CD4-positive, alpha-beta memory T cell (primary cell): Measurements from ENCODE around the gene TUBG1. TPM values are rescaled to one million over a fixed set of nuclear protein-coding genes. Genes with fewer than 3 reads are reported as not detected.
"Not testable (repeated sequence)": the region's sequence is repeated elsewhere in the genome, so short reads cannot be mapped to it uniquely, and the experiment has no call there.

Source experiments
- CTCF ChIA-PET: fragments of 350-600 bp; sonication (Branson Sonifier 250); formaldehyde crosslinking; loops from one replicate; lab custom pipeline; 2021; ENCODE audit warnings: inconsistent platforms; ENCODE audit not compliant: partially characterized antibody; lab: Charles Lee
- POLR2A ChIA-PET: fragments of 350-600 bp; sonication (Branson Sonifier 250); formaldehyde crosslinking; loops from one replicate; lab custom pipeline; 2021; ENCODE audit not compliant: partially characterized antibody; lab: Charles Lee
- DNase-seq, 5 donors: peaks; one replicate each; pipeline versions ENCODE4 v3.0.0 to v3.0.0-alpha.2; 2020 to 2022; ENCODE audit warnings: mixed read lengths in 1 of 5
- H3K27ac ChIP-seq: one replicate; pipeline ENCODE4 v1.7.0; 2013; ENCODE audit warnings: low read depth, low read length
- H3K27me3 ChIP-seq: 2 replicates; pipeline ENCODE4 v1.7.0; 2013; ENCODE audit warnings: mild to moderate bottlenecking, low read length, moderate library complexity; ENCODE audit not compliant: insufficient read depth
- H3K36me3 ChIP-seq: 2 replicates; pipeline ENCODE4 v1.7.0; 2013; ENCODE audit warnings: mild to moderate bottlenecking, low read length, moderate library complexity; ENCODE audit not compliant: insufficient read depth
- H3K4me1 ChIP-seq: 2 replicates; pipeline ENCODE4 v1.7.0; 2013; ENCODE audit warnings: mild to moderate bottlenecking, low read length, moderate library complexity; ENCODE audit not compliant: insufficient read depth
- H3K4me3 ChIP-seq, 2 donors: one replicate each; pipeline ENCODE4 v1.7.0; 2013; ENCODE audit warnings: low read length in 2 of 2, mild to moderate bottlenecking in 1 of 2
- H3K9me3 ChIP-seq, 2 donors: one replicate each; pipeline ENCODE4 v1.7.0; 2013; ENCODE audit warnings: low read length in 2 of 2, control low read depth in 1 of 2; ENCODE audit not compliant: control insufficient read depth in 1 of 2
- H3K27ac Mint-ChIP-seq, 7 donors: one replicate each; pipeline ENCODE4 v1.8.0; 2020 to 2021; ENCODE audit warnings: mixed read lengths in 7 of 7, mild to moderate bottlenecking in 6 of 7, inconsistent platforms in 3 of 7, moderate library complexity in 3 of 7
- H3K27me3 Mint-ChIP-seq, 2 donors: one replicate each; pipeline ENCODE4 v1.8.0; 2020 to 2021; ENCODE audit warnings: mixed read lengths in 2 of 2
- H3K36me3 Mint-ChIP-seq, 2 donors: one replicate each; pipeline ENCODE4 v1.8.0; 2020 to 2021; ENCODE audit warnings: mixed read lengths in 2 of 2, inconsistent platforms in 1 of 2, mild to moderate bottlenecking in 1 of 2
- H3K4me1 Mint-ChIP-seq, 4 donors: one replicate each; pipeline ENCODE4 v1.8.0; 2020 to 2021; ENCODE audit warnings: mixed read lengths in 4 of 4, mild to moderate bottlenecking in 1 of 4
- H3K4me3 Mint-ChIP-seq, 8 donors: one replicate each; pipeline ENCODE4 v1.8.0; 2020 to 2021; ENCODE audit warnings: mixed read lengths in 8 of 8, mild to moderate bottlenecking in 7 of 8, moderate library complexity in 6 of 8, inconsistent platforms in 3 of 8
- H3K9me3 Mint-ChIP-seq, 8 donors: one replicate each; pipeline ENCODE4 v1.8.0; 2020 to 2021; ENCODE audit warnings: mixed read lengths in 8 of 8, mild to moderate bottlenecking in 5 of 8, inconsistent platforms in 3 of 8, moderate library complexity in 1 of 8
- intact Hi-C: fragments of 100-400 bp; cut with micrococcal nuclease; formaldehyde crosslinking; loops from one replicate; pipeline ENCODE4 v1.15.1; 2023
- polyA plus RNA-seq, 2 donors: library from polyadenylated mRNA; unstranded; fragments of 300-500 nt; fragmentation: Illumina TruSeq; gene quantifications; one replicate each; pipeline ENCODE4 v1.2.3, GENCODE V29; 2021
- total RNA-seq, 2 experiments: library from RNA; stranded (reverse); gene quantifications; one replicate each; pipeline ENCODE4 v1.2.3, GENCODE V29; 2021

The TUBG1 gene
- total and polyA plus RNA-seq, 4 experiments from 2014 or later, result 6.4 to 16.5 (median 13.2) TPM

GRCh38 chr17:42617956-42618431, 8.5 kb downstream of the TUBG1 start:
- ChIA-PET CTCF (interaction anchor here (0.9 to 1.0 kb wide), 2 partner anchors 11 to 34 kb away, joined by 3 read pairs; no protein-coding TSS in a partner anchor), POLR2A (interaction anchor here (1.0 kb wide), 1 partner anchor 8 kb away, joined by 4 read pairs; the partner anchor contains the start of genes RETREG3 and TUBG1)
- Mint-ChIP-seq H3K27me3 (no peaks in the 10 kb centered on the region), H3K9me3 (no peaks in the 10 kb centered on the region), H3K4me3 (no peak overlapping the region), H3K36me3 (peaks cover 20% of the 10 kb centered on the region in 2 donors), H3K27ac (peak overlapping the region in 2 of 7 donors; percentile 32 to 53), H3K4me1 (peaks cover 0 to 9% (median 0%) of the 10 kb centered on the region in 4 donors)
- Histone ChIP-seq H3K27me3 (no peaks in the 10 kb centered on the region), H3K4me1 (no peaks in the 10 kb centered on the region), H3K36me3 (peaks cover 11% of the 10 kb centered on the region), H3K4me3 (no peak overlapping the region), H3K9me3 (no peaks in the 10 kb centered on the region), H3K27ac (no peak overlapping the region)
- intact Hi-C loops, result no loop called here
- DNase-seq, result no peak

GRCh38 chr17:42618442-42619150, 9.1 kb downstream of the TUBG1 start:
- POLR2A ChIA-PET, result interaction anchor here (1.0 kb wide), 1 partner anchor 9 kb away, joined by 4 read pairs; the partner anchor contains the start of genes RETREG3 and TUBG1
- peaks cover 17 to 18% of the 10 kb centered on the region in 2 donors for H3K36me3 Mint-ChIP-seq
- peaks cover 0 to 9% (median 0%) of the 10 kb centered on the region in 4 donors for H3K4me1 Mint-ChIP-seq
- Histone ChIP-seq H3K4me3 (no peak overlapping the region), H3K27ac (no peak overlapping the region), H3K27me3 (no peaks in the 10 kb centered on the region), H3K9me3 (no peaks in the 10 kb centered on the region), H3K36me3 (peaks cover 11% of the 10 kb centered on the region), H3K4me1 (no peaks in the 10 kb centered on the region)
- intact Hi-C loops, result no loop called here
- no peak overlapping the region for H3K4me3 Mint-ChIP-seq
- DNase-seq, result no peak
- no peaks in the 10 kb centered on the region for H3K9me3 Mint-ChIP-seq
- CTCF ChIA-PET, result interaction anchor here (0.9 to 1.8 kb wide), 3 partner anchors 10 to 40 kb away, joined by 3 to 6 read pairs (median 3); partner anchors contain the start of gene PSMC3IP
- peak overlapping the region in 1 of 7 donors; percentile 36 for H3K27ac Mint-ChIP-seq
- H3K27me3 Mint-ChIP-seq, result no peaks in the 10 kb centered on the region

DNA sequence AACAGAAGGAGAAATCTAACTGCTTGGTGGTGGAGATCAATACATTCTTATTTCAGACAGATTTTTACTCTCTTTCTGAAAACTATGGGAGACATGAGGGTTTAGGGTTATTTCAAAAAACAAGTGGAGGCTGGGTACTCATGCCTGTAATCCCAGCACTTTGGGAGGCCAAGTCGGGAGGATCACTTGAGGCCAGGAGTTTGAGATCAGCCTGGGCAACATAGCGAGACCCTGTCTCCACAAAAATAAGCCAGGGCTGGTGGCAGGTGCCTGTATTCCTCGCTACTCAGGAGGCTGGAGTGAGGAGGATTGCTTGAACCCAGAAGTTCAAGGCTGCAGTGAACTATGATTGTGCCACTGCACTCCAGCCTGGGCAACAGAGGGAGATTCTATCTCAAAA, 12.5 kb downstream of the TUBG1 start:
- H3K9me3 Mint-ChIP-seq, H3K4me3 ChIP-seq, intact Hi-C loops, H3K36me3 ChIP-seq, H3K4me3 Mint-ChIP-seq, H3K9me3 ChIP-seq, H3K4me1 Mint-ChIP-seq, H3K27ac Mint-ChIP-seq, H3K27me3 ChIP-seq, H3K4me1 ChIP-seq, H3K36me3 Mint-ChIP-seq, H3K27me3 Mint-ChIP-seq, CTCF ChIA-PET, H3K27ac ChIP-seq, DNase-seq: not testable (repeated sequence)
- POLR2A ChIA-PET, result interaction anchor here (0.6 to 0.9 kb wide), 3 partner anchors 13 to 165 kb away, joined by 3 to 5 read pairs (median 3); partner anchors contain the start of genes RETREG3 and TUBG1

GRCh38 chr17:42623271-42623670, 13.8 kb downstream of the TUBG1 start:
- ChIA-PET POLR2A (no interaction called here), CTCF (interaction anchor here (1.6 kb wide), 1 partner anchor 745 kb away, joined by 3 read pairs; no protein-coding TSS in a partner anchor)
- Mint-ChIP-seq H3K4me3 (no peak overlapping the region), H3K4me1 (peaks cover 0 to 6% (median 0%) of the 10 kb centered on the region in 4 donors), H3K27me3 (no peaks in the 10 kb centered on the region), H3K36me3 (no peaks in the 10 kb centered on the region), H3K27ac (no peak overlapping the region), H3K9me3 (peaks cover 0 to 1% (median 0%) of the 10 kb centered on the region in 8 donors)
- no peak for DNase-seq
- intact Hi-C loops, result no loop called here
- H3K4me1 ChIP-seq, result no peaks in the 10 kb centered on the region
- no peaks in the 10 kb centered on the region for H3K36me3 ChIP-seq
- H3K9me3 ChIP-seq, result no peaks in the 10 kb centered on the region
- no peaks in the 10 kb centered on the region for H3K27me3 ChIP-seq
- no peak overlapping the region for H3K27ac ChIP-seq
- no peak overlapping the region for H3K4me3 ChIP-seq

DNA sequence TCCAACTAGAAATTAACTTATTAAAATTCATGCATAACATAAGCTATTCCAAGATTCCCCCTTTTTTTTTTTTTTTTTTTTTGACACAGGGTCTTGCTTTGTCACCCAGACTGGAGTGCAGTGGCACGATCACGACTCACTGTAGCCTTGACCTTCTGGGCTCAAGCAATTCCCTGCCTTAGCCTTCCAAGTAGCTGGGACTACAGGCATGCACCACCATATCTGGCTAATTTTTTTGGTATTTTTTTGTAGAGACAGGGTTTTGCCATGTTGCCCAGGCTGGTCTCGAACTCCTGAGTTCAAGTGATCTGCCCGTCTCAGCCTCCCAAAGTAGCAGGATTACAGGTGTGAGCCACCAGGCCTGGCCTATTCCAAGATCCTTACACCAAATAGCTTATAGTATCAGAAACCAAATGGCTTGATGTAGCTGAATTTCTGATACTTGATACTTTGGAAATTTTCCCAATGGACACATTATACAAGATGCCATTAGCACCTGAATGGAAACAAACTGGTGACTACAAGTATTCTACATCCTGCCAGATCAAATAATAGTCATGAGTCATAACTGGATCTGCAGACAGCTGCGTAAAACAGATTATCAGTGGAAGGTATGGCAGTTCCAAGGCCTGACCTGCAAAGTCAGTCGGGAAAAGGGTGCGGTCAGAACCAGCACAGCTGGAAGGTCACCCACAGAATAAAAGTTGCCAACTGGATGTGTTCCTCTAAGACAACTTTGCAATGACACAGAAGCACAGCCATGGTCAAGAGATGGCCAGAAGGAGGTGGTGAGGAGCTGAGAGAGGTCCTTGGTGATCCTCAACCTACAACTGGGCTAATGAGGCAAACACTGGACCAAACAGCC, 14.5 kb downstream of the TUBG1 start:
- CTCF ChIA-PET, result interaction anchor here (1.6 kb wide), 1 partner anchor 744 kb away, joined by 3 read pairs; no protein-coding TSS in a partner anchor
- peaks cover 0 to under 1% (median 0%) of the 10 kb centered on the region in 4 donors for H3K4me1 Mint-ChIP-seq
- no peaks in the 10 kb centered on the region for H3K27me3 Mint-ChIP-seq
- no peak overlapping the region for H3K27ac Mint-ChIP-seq
- no peak overlapping the region for H3K4me3 Mint-ChIP-seq
- no peaks in the 10 kb centered on the region for H3K36me3 Mint-ChIP-seq
- intact Hi-C loops, result no loop called here
- Histone ChIP-seq H3K9me3 (no peaks in the 10 kb centered on the region), H3K36me3 (no peaks in the 10 kb centered on the region), H3K4me3 (no peak overlapping the region), H3K27me3 (no peaks in the 10 kb centered on the region), H3K4me1 (no peaks in the 10 kb centered on the region), H3K27ac (no peak overlapping the region)
- peaks cover 0 to 1% (median 0%) of the 10 kb centered on the region in 8 donors for H3K9me3 Mint-ChIP-seq
- no peak for DNase-seq
- POLR2A ChIA-PET, result no interaction called here

DNA sequence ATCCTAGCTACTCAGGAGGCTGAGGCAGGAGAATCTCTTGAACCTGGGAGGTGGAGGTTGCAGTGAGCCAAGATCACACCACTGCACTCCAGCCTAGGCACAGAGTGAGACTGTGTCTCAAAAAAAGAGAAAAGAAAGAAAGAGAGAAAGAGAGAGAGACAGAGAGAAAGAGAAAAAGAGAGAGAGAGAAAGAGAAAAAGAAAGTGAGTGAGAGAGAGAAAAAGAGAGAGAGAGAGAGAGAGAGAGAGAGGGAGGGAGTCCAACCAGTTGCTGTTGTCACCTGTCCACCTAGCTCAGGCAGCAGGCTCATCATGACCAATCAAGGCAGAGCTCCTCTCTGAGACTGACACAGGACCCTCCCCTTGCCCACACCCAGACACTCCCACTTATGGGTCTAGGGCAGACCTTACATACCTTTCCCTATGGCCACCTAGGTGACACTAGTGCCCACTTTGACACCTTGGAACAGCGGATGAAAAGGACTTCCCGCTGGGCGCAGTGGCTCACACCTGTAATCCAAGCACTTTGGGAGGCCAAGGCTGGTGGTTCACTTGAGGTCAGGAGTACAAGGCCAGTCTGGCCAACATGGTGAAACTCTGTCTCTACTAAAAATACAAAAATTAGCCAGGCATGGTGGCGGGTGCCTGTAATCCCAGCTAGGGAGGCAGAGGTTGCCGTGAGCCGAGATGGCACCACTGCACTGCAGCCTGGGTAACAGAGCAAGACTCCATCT, 17.7 kb downstream of the TUBG1 start:
- H3K9me3 Mint-ChIP-seq, H3K4me3 Mint-ChIP-seq, POLR2A ChIA-PET, H3K27me3 ChIP-seq, H3K27ac ChIP-seq, H3K9me3 ChIP-seq, H3K36me3 Mint-ChIP-seq, H3K27me3 Mint-ChIP-seq, intact Hi-C loops, H3K4me3 ChIP-seq, H3K27ac Mint-ChIP-seq, H3K36me3 ChIP-seq, DNase-seq, H3K4me1 Mint-ChIP-seq, H3K4me1 ChIP-seq: not testable (repeated sequence)
- CTCF ChIA-PET, result interaction anchor here (0.6 kb wide), 1 partner anchor 194 kb away, joined by 4 read pairs; no protein-coding TSS in a partner anchor
